Neural progenitor cell (in vitro differentiated cells): ENCODE data around the gene LPAR2. TPM values are rescaled to one million over a fixed set of nuclear protein-coding genes. Genes with fewer than 3 reads are reported as not detected.
"Not testable (repeated sequence)": the region's sequence is repeated elsewhere in the genome, so short reads cannot be mapped to it uniquely, and the experiment has no call there.

Experiments used
- DNase-seq: peaks from one replicate; pipeline ENCODE4 v3.0.0-alpha.2; 2016; ENCODE audit warnings: low spot score
- H2AFZ ChIP-seq: fragments of 200-600 bp; sonication (generic); replicated peaks from 2 replicates; pipeline ENCODE4 v1.6.1; 2016; ENCODE audit warnings: antibody characterized with exemption
- H3F3A ChIP-seq: fragments of 200-600 bp; sonication (generic); 2 replicates; pipeline ENCODE4 v1.6.1; 2016; ENCODE audit warnings: antibody characterized with exemption, low read depth
- H3K27ac ChIP-seq: fragments of 200-600 bp; sonication (generic); 2 replicates; pipeline ENCODE4 v1.5.1; 2016; ENCODE audit warnings: mild to moderate bottlenecking
- H3K27me3 ChIP-seq: fragments of 200-600 bp; sonication (generic); 2 replicates; pipeline ENCODE4 v1.6.1; 2016; ENCODE audit warnings: mild to moderate bottlenecking, moderate library complexity
- H3K36me3 ChIP-seq: fragments of 200-600 bp; sonication (generic); 2 replicates; pipeline ENCODE4 v1.5.1; 2016
- H3K4me1 ChIP-seq: fragments of 200-600 bp; sonication (generic); 2 replicates; pipeline ENCODE4 v1.6.1; 2016; ENCODE audit warnings: mixed run types
- H3K4me2 ChIP-seq: fragments of 200-600 bp; sonication (generic); 2 replicates; pipeline ENCODE4 v1.6.1; 2016
- H3K4me3 ChIP-seq: fragments of 200-600 bp; sonication (generic); 2 replicates; pipeline ENCODE4 v1.5.1; 2016
- H3K79me2 ChIP-seq: fragments of 200-600 bp; sonication (generic); 2 replicates; pipeline ENCODE4 v1.6.1; 2016; ENCODE audit warnings: low read depth
- H3K9ac ChIP-seq: fragments of 200-600 bp; sonication (generic); 2 replicates; pipeline ENCODE4 v1.6.1; 2016
- H3K9me3 ChIP-seq: fragments of 200-600 bp; sonication (generic); 2 replicates; pipeline ENCODE4 v1.5.1; 2016; ENCODE audit warnings: low read depth
- H4K20me1 ChIP-seq: fragments of 200-600 bp; sonication (generic); 2 replicates; pipeline ENCODE4 v1.6.1; 2016; ENCODE audit warnings: low read depth
- H3K27ac Mint-ChIP-seq: 3 replicates; pipeline ENCODE4 v1.8.0; 2021; ENCODE audit warnings: mixed read lengths
- H3K27me3 Mint-ChIP-seq: 2 replicates; pipeline ENCODE4 v1.8.0; 2022; ENCODE audit warnings: low read depth, mild to moderate bottlenecking, inconsistent platforms, moderate library complexity, mixed read lengths; ENCODE audit not compliant: insufficient read depth
- H3K36me3 Mint-ChIP-seq: 3 replicates; pipeline ENCODE4 v1.8.0; 2021; ENCODE audit warnings: mixed read lengths
- H3K4me1 Mint-ChIP-seq: 3 replicates; pipeline ENCODE4 v1.8.0; 2021; ENCODE audit warnings: mixed read lengths
- H3K4me3 Mint-ChIP-seq: 3 replicates; pipeline ENCODE4 v1.8.0; 2021; ENCODE audit warnings: mild to moderate bottlenecking, moderate library complexity, mixed read lengths
- H3K9me3 Mint-ChIP-seq: 3 replicates; pipeline ENCODE4 v1.8.0; 2020; ENCODE audit warnings: mixed read lengths
- CTCF ChIP-seq: fragments of 200-600 bp; sonication (generic); IDR thresholded peaks from 2 replicates; pipeline ENCODE4 v1.5.1; 2017; ENCODE audit warnings: antibody characterized with exemption, mild to moderate bottlenecking
- EZH2 ChIP-seq: fragments of 200-600 bp; sonication (generic); IDR thresholded peaks from 2 replicates; pipeline ENCODE4 v1.6.1; 2017; ENCODE audit warnings: antibody characterized with exemption, mild to moderate bottlenecking, moderate library complexity
- EZH2phosphoT487 ChIP-seq: fragments of 200-600 bp; sonication (generic); IDR thresholded peaks from 2 replicates; pipeline ENCODE4 v1.6.1; 2017; ENCODE audit warnings: antibody characterized with exemption
- total RNA-seq: library from RNA; depleted of rRNA; stranded (reverse); fragments of >200 nt; gene quantifications from 2 replicates; pipeline ENCODE4 v1.2.3, GENCODE V29; 2015; ENCODE audit warnings: low replicate concordance

LPAR2 gene
- total RNA-seq, 1 donor from 2014 or later = 21.2 TPM

GRCh38 chr19:19602136-19602712 is 25.8 kb downstream of the LPAR2 start:
- Histone ChIP-seq H3K27me3 (no peaks in the 10 kb centered on the region), H3F3A (no peaks in the 10 kb centered on the region), H3K27ac (no peak overlapping the region), H2AFZ (no peak overlapping the region), H3K4me3 (no peak overlapping the region), H3K9ac (no peak overlapping the region), H3K36me3 (no peaks in the 10 kb centered on the region), H3K4me1 (peaks cover 10% of the 10 kb centered on the region), H3K79me2 (no peaks in the 10 kb centered on the region), H4K20me1 (no peaks in the 10 kb centered on the region), H3K9me3 (no peaks in the 10 kb centered on the region), H3K4me2 (no peak overlapping the region)
- no peak for DNase-seq
- peaks cover 5% of the 10 kb centered on the region for H3K27me3 Mint-ChIP-seq
- H3K27ac Mint-ChIP-seq = no peak overlapping the region
- no peak overlapping the region for H3K4me3 Mint-ChIP-seq
- peaks cover 9% of the 10 kb centered on the region for H3K4me1 Mint-ChIP-seq
- no peak for TF ChIP-seq EZH2phosphoT487
- H3K36me3 Mint-ChIP-seq = peaks cover 5% of the 10 kb centered on the region
- H3K9me3 Mint-ChIP-seq = no peaks in the 10 kb centered on the region

GRCh38 chr19:19600793-19601330 is 27.2 kb downstream of the LPAR2 start:
- Histone ChIP-seq H3K27ac (no peak overlapping the region), H3K9me3 (no peaks in the 10 kb centered on the region), H3K27me3 (no peaks in the 10 kb centered on the region), H3K9ac (no peak overlapping the region), H3K36me3 (no peaks in the 10 kb centered on the region), H3F3A (no peaks in the 10 kb centered on the region), H3K4me2 (no peak overlapping the region), H3K79me2 (no peaks in the 10 kb centered on the region), H3K4me1 (peaks cover 10% of the 10 kb centered on the region), H4K20me1 (no peaks in the 10 kb centered on the region), H3K4me3 (no peak overlapping the region), H2AFZ (no peak overlapping the region)
- Mint-ChIP-seq H3K4me3 (no peak overlapping the region), H3K4me1 (peaks cover 9% of the 10 kb centered on the region), H3K27ac (no peak overlapping the region), H3K9me3 (no peaks in the 10 kb centered on the region), H3K36me3 (peaks cover 5% of the 10 kb centered on the region), H3K27me3 (peaks cover 4% of the 10 kb centered on the region)
- no peak for DNase-seq
- TF ChIP-seq EZH2 (no peak), CTCF (no peak), EZH2phosphoT487 (no peak)

- DNase-seq, H3F3A ChIP-seq, H3K4me3 ChIP-seq, H2AFZ ChIP-seq, H3K79me2 ChIP-seq, H3K36me3 Mint-ChIP-seq, H3K27ac Mint-ChIP-seq, H3K4me2 ChIP-seq, H3K27me3 Mint-ChIP-seq, H3K27me3 ChIP-seq, H3K36me3 ChIP-seq, H3K4me3 Mint-ChIP-seq, H3K9ac ChIP-seq, H3K27ac ChIP-seq, H4K20me1 ChIP-seq, H3K9me3 Mint-ChIP-seq, H3K9me3 ChIP-seq: not testable (repeated sequence)
- H3K4me1 ChIP-seq = peaks cover 10% of the 10 kb centered on the region
- H3K4me1 Mint-ChIP-seq = peaks cover 12% of the 10 kb centered on the region
Observed at GRCh38 chr19:19598728-19599451, 29.1 kb downstream of the LPAR2 start.

- Histone ChIP-seq H3K9me3 (no peaks in the 10 kb centered on the region), H3K4me2 (no peak overlapping the region), H3K27me3 (no peaks in the 10 kb centered on the region), H3K9ac (no peak overlapping the region), H3K27ac (no peak overlapping the region), H2AFZ (no peak overlapping the region), H3K79me2 (no peaks in the 10 kb centered on the region), H3K4me3 (no peak overlapping the region), H4K20me1 (no peaks in the 10 kb centered on the region), H3K4me1 (peaks cover 5% of the 10 kb centered on the region), H3F3A (no peaks in the 10 kb centered on the region), H3K36me3 (no peaks in the 10 kb centered on the region)
- Mint-ChIP-seq H3K4me3 (no peak overlapping the region), H3K36me3 (peaks cover 9% of the 10 kb centered on the region), H3K27ac (no peak overlapping the region), H3K9me3 (no peaks in the 10 kb centered on the region), H3K27me3 (peaks cover 4% of the 10 kb centered on the region), H3K4me1 (peaks cover 10% of the 10 kb centered on the region)
- no peak for DNase-seq
- TF ChIP-seq EZH2phosphoT487 (no peak), CTCF (no peak), EZH2 (no peak)
Observed at GRCh38 chr19:19597809-19598306, 30.2 kb downstream of the LPAR2 start.
